Measurements from ENCODE around the gene ANKRD36. TPM values are rescaled to one million over a fixed set of nuclear protein-coding genes. Genes with fewer than 3 reads are reported as not detected.
"Not testable (repeated sequence)": the region's sequence is repeated elsewhere in the genome, so short reads cannot be mapped to it uniquely, and the experiment has no call there.

ANKRD36 gene
- total RNA-seq, 1 experiment from 2014 or later: 16.5 TPM

GRCh38 chr2:97095661-97096060, 17.3 kb upstream of the ANKRD36 start:
- BruUV-seq (replicated peaks): no TSS peak
- intact Hi-C loops (cut with micrococcal nuclease): no loop called here
- H2AFZ ChIP-seq (ENCODE audit: low read depth, low read length, poor library complexity, severe bottlenecking): no peak overlapping the region

GRCh38 chr2:97098786-97099372, 14.1 kb upstream of the ANKRD36 start:
- H3K9me3 ChIP-seq (ENCODE audit: control insufficient read depth in 1 of 2, insufficient read depth in 1 of 2, low read depth in 1 of 2, low read length in 2 of 2); H3K27ac ChIP-seq (ENCODE audit: low read depth, low read length); H3K79me2 ChIP-seq (ENCODE audit: insufficient read depth, low read length); H3K4me3 ChIP-seq (replicated peaks in 1 of 2; ENCODE audit: low read depth in 1 of 2, low read length in 2 of 2); RAD21 ChIA-PET (ENCODE audit: low non-redundant PET in 1 of 2, low total read pairs in 2 of 2, uncharacterized antibody in 2 of 2, unreplicated experiment in 2 of 2); CTCF ChIA-PET; BruUV-seq (replicated peaks); ATAC-seq; H3K4me2 ChIP-seq (ENCODE audit: low read length); DNase-seq (ENCODE audit: low read depth, low spot score); intact Hi-C loops (cut with micrococcal nuclease); H3K9ac ChIP-seq (ENCODE audit: low read length); H3K9me2 ChIP-seq (ENCODE audit: insufficient read depth); H4K20me1 ChIP-seq (ENCODE audit: insufficient read depth); POLR2A ChIA-PET; H2AFZ ChIP-seq (ENCODE audit: low read depth, low read length, poor library complexity, severe bottlenecking); H3K36me3 ChIP-seq (ENCODE audit: control insufficient read depth in 1 of 2, insufficient read depth in 2 of 2, low read length in 2 of 2); H3K4me1 ChIP-seq (ENCODE audit: control insufficient read depth in 1 of 2, insufficient read depth in 2 of 2, low read length in 2 of 2); H3K27me3 ChIP-seq (ENCODE audit: insufficient read depth, low read length): not testable (repeated sequence)

More at GRCh38 chr2:97095661-97096060, 17.3 kb upstream of the ANKRD36 start:
- Histone ChIP-seq H3K9me2 (ENCODE audit: insufficient read depth) (no peaks in the 10 kb centered on the region), H3K4me3 (replicated peaks in 1 of 2; ENCODE audit: low read depth in 1 of 2, low read length in 2 of 2) (peak overlapping the region in 1 of 2 experiments; percentile 40; a peak in 1 of 4 replicates), H3K27ac (ENCODE audit: low read depth, low read length) (no peak overlapping the region), H3K36me3 (ENCODE audit: control insufficient read depth in 1 of 2, insufficient read depth in 2 of 2, low read length in 2 of 2) (no peaks in the 10 kb centered on the region), H3K9me3 (ENCODE audit: control insufficient read depth in 1 of 2, insufficient read depth in 1 of 2, low read depth in 1 of 2, low read length in 2 of 2) (no peaks in the 10 kb centered on the region), H3K79me2 (ENCODE audit: insufficient read depth, low read length) (no peaks in the 10 kb centered on the region), H3K4me1 (ENCODE audit: control insufficient read depth in 1 of 2, insufficient read depth in 2 of 2, low read length in 2 of 2) (peaks cover 0 to 7% of the 10 kb centered on the region in 2 experiments; a peak in 1 of 4 replicates), H3K27me3 (ENCODE audit: insufficient read depth, low read length) (no peaks in the 10 kb centered on the region), H3K9ac (ENCODE audit: low read length) (no peak overlapping the region), H4K20me1 (ENCODE audit: insufficient read depth) (no peaks in the 10 kb centered on the region), H3K4me2 (ENCODE audit: low read length) (peak overlapping the region; percentile 59)
- CTCF ChIA-PET: no interaction called here
- ATAC-seq (no peak), DNase-seq (ENCODE audit: low read depth, low spot score) (no peak)
- POLR2A ChIA-PET: no interaction called here
- TF ChIP-seq YY1 (IDR thresholded peaks at IDR 0.05; ENCODE audit: extremely low read depth, insufficient replicate concordance, low read depth, low read length) (no peak), POLR2A (IDR thresholded peaks at IDR 0.05; ENCODE audit: borderline replicate concordance, extremely low read depth, insufficient read depth, insufficient read length) (no peak)
- RAD21 ChIA-PET (ENCODE audit: low non-redundant PET in 1 of 2, low total read pairs in 2 of 2, uncharacterized antibody in 2 of 2, unreplicated experiment in 2 of 2): no interaction called here

GRCh38 chr2:97106878-97107277, 6.1 kb upstream of the ANKRD36 start:
- RAD21 ChIA-PET (ENCODE audit: low non-redundant PET in 1 of 2, low total read pairs in 2 of 2, uncharacterized antibody in 2 of 2, unreplicated experiment in 2 of 2): not testable (repeated sequence)

GRCh38 chr2:97111246-97111645, 1.7 kb upstream of the ANKRD36 start:
- intact Hi-C loops (cut with micrococcal nuclease): loop anchor here (5.0 kb wide), 1 partner anchor 559 kb away; no protein-coding TSS in a partner anchor
- ATAC-seq; H3K27ac ChIP-seq (ENCODE audit: low read depth, low read length); DNase-seq (ENCODE audit: low read depth, low spot score); H4K20me1 ChIP-seq (ENCODE audit: insufficient read depth); H2AFZ ChIP-seq (ENCODE audit: low read depth, low read length, poor library complexity, severe bottlenecking); H3K9me2 ChIP-seq (ENCODE audit: insufficient read depth); H3K79me2 ChIP-seq (ENCODE audit: insufficient read depth, low read length); POLR2A ChIA-PET; H3K4me2 ChIP-seq (ENCODE audit: low read length); H3K27me3 ChIP-seq (ENCODE audit: insufficient read depth, low read length); H3K4me3 ChIP-seq (replicated peaks in 1 of 2; ENCODE audit: low read depth in 1 of 2, low read length in 2 of 2); H3K9me3 ChIP-seq (ENCODE audit: control insufficient read depth in 1 of 2, insufficient read depth in 1 of 2, low read depth in 1 of 2, low read length in 2 of 2); RAD21 ChIA-PET (ENCODE audit: low non-redundant PET in 1 of 2, low total read pairs in 2 of 2, uncharacterized antibody in 2 of 2, unreplicated experiment in 2 of 2); H3K36me3 ChIP-seq (ENCODE audit: control insufficient read depth in 1 of 2, insufficient read depth in 2 of 2, low read length in 2 of 2); H3K4me1 ChIP-seq (ENCODE audit: control insufficient read depth in 1 of 2, insufficient read depth in 2 of 2, low read length in 2 of 2); H3K9ac ChIP-seq (ENCODE audit: low read length); BruUV-seq (replicated peaks): not testable (repeated sequence)
- CTCF ChIA-PET: interaction anchor here (1.4 kb wide), 1 partner anchor 97 kb away, joined by 4 read pairs; no protein-coding TSS in a partner anchor

More at GRCh38 chr2:97106878-97107277, 6.1 kb upstream of the ANKRD36 start:
- H2AFZ ChIP-seq (ENCODE audit: low read depth, low read length, poor library complexity, severe bottlenecking); H3K79me2 ChIP-seq (ENCODE audit: insufficient read depth, low read length); H3K27me3 ChIP-seq (ENCODE audit: insufficient read depth, low read length); CTCF ChIA-PET; H4K20me1 ChIP-seq (ENCODE audit: insufficient read depth); intact Hi-C loops (cut with micrococcal nuclease); H3K27ac ChIP-seq (ENCODE audit: low read depth, low read length); H3K36me3 ChIP-seq (ENCODE audit: control insufficient read depth in 1 of 2, insufficient read depth in 2 of 2, low read length in 2 of 2); H3K4me2 ChIP-seq (ENCODE audit: low read length); POLR2A ChIA-PET; H3K4me1 ChIP-seq (ENCODE audit: control insufficient read depth in 1 of 2, insufficient read depth in 2 of 2, low read length in 2 of 2); ATAC-seq; DNase-seq (ENCODE audit: low read depth, low spot score); H3K4me3 ChIP-seq (replicated peaks in 1 of 2; ENCODE audit: low read depth in 1 of 2, low read length in 2 of 2); H3K9me3 ChIP-seq (ENCODE audit: control insufficient read depth in 1 of 2, insufficient read depth in 1 of 2, low read depth in 1 of 2, low read length in 2 of 2); H3K9ac ChIP-seq (ENCODE audit: low read length); BruUV-seq (replicated peaks); H3K9me2 ChIP-seq (ENCODE audit: insufficient read depth): not testable (repeated sequence)
